C4-2B (cell line): ENCODE data around the gene SYT7.
"Not testable (repeated sequence)": the region's sequence is repeated elsewhere in the genome, so short reads cannot be mapped to it uniquely, and the experiment has no call there.

Experiments used
- H3K27ac ChIP-seq: fragments of 450-650 bp; 2 replicates; pipeline ENCODE4 v1.5.1; 2017
- CTCF ChIP-seq: fragments of 450-650 bp; conservative IDR thresholded peaks from 2 replicates; pipeline ENCODE4 v1.5.1; 2017; ENCODE audit warnings: mild to moderate bottlenecking
- ZFX ChIP-seq: fragments of 450-650 bp; IDR thresholded peaks from 2 replicates; pipeline ENCODE4 v1.6.1; 2017

Gene SYT7

DNA sequence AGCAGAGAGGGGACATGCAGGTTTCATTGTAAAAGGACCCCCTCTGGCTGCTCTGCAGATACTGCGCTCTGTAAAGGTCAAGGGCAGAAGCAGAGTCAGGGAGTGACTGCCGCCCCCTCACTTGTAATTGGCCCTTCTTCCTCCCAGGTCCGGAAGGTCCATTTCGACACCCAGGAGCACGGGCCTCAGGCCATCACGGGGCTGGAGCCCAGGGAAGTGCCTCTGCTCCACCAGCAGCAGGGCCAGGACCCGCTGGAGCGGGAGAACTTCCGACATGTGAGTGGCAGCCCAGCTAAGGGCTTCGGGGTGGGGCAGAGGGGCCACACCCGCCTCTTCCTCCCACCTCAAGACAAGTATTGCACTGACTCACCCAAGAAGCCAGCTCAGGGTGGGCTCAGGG, 96.3 kb downstream of the SYT7 start:
- H3K27ac ChIP-seq, result no peak overlapping the region
- TF ChIP-seq CTCF (no peak), ZFX (no peak)

DNA sequence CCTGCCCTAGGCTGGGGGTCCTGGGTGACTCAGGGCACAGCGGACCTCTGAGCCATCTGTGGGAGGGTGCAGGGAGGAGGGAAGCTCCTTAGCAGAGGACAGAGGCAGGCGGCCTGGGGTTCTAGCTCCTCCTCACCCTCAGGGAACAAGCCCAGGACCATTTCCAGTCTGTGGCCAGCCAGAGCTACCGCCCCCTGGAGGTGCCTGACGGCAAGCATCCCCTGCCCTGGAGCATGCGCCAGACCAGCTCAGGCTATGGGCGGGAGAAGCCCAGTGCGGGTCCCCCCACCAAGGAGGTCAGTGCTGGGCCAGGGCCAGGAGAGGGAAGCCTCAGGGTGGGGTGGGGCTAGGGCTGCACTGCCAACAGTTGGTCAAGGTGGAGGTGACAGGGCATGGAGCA, 98.4 kb downstream of the SYT7 start:
- TF ChIP-seq CTCF (no peak; the same call in 1 of the 2 replicates), ZFX (no peak)
- H3K27ac ChIP-seq, result no peak overlapping the region

DNA sequence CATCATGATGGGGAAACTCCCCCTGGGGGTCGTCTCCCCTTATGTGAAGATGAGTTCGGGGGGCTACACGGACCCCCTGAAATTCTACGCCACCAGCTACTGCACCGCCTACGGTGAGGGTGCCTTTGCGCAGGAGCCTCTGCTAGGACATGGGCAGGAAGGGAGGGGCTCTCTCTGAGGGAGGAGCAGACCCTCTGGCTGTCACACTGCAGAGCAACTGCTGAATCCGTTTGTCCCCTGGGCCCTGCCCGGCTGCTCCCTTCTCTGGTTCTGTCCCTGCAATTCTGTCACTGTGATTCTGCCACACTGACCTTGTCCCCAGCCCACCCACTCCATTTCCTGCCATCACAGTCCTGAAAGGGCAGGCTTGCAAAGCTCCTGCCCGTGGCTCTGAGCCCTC, 99.1 kb downstream of the SYT7 start:
- TF ChIP-seq ZFX (no peak), CTCF (no peak)
- H3K27ac ChIP-seq, result no peak overlapping the region

DNA sequence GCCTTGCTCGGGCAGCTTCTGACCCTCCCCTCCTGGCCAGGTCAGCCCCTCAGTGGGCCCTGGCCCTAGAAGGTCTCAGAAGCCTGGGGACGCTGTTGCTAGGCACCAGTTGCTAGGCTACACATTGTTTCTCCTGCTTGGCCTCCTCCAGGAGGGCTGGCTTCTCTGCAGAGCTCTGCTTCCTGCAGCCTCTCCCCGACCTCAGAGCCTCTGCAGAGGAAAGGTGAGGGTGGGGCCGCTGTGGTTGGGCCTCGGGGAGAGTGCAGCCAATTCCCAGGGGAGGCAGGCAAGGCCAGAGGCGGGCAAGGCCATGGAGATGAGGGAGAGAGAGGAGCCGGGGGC, 99.9 kb downstream of the SYT7 start:
- H3K27ac ChIP-seq, result no peak overlapping the region
- TF ChIP-seq CTCF, result no peak

- no peak overlapping the region for H3K27ac ChIP-seq
- no peak for TF ChIP-seq CTCF
- no peak for TF ChIP-seq ZFX
These were observed 100.4 kb downstream of the SYT7 start for GRCh38 chr11:61480261-61480993.

DNA sequence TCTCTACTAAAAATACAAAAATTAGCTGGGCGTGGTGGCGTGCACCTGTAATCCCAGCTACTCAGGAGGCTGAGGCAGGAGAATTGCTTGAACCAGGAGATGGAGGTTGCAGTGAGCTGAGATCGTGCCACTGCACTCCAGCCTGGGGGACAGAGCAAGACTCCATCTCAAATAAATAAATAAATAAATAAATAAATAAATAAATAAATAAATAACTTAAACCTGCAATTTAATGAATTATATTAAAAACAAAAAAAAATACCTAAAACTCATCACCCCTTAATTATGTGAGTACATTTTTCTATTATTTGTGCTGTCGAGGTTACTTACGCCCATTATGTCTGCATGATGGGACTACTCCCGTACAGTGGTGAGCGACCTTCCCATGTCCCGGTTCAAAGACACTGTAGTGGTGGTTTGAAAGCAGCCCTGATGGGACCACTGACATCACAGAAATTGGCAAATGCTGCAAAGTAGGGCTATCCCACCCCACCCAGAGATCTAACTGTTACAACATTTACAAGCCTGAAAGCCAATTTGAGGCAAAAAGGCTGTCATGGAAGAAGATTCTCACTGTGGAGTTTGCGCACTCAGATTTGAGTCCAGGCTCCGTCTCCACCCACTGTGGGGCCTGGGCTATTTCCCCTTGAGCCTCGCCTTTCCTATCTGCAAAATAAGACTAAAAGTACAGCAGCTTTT, 101.4 kb downstream of the SYT7 start:
- not testable (repeated sequence) for H3K27ac ChIP-seq

DNA sequence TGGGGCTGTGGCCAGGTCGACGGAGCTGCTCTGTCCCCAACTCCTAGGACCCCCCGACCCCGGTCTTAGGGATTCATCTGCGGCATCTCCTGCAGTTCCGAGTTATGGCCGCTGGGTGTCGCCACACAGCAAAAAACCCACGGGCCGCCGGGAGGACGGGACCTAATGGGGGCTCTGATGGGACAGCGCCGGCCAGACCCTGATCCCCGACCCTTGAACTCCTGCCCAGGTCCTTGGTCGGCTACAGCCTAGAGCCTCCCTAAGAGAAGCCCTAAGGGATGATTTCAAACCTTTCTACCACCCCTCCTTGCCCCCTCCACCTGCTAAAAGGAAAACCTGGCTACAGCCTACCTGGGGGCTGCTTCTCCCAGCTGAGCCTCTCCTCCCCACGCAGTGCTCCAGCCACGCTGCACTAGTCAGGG, 103.1 kb downstream of the SYT7 start:
- no peak overlapping the region for H3K27ac ChIP-seq
- TF ChIP-seq ZFX (no peak), CTCF (peak; percentile 96)

- TF ChIP-seq CTCF (no peak), ZFX (no peak)
These were observed 103.8 kb downstream of the SYT7 start for GRCh38 chr11:61477126-61477525.

More at GRCh38 chr11:61477126-61477525, 103.8 kb downstream of the SYT7 start:
- no peak overlapping the region for H3K27ac ChIP-seq
